Kidney tubule cell (primary cell): Measurements from ENCODE around the gene SMOC2.
"Not testable (repeated sequence)": the region's sequence is repeated elsewhere in the genome, so short reads cannot be mapped to it uniquely, and the experiment has no call there.

Experiments
- DNase-seq: peaks from one replicate; pipeline ENCODE4 v3.0.0-alpha.2; 2018; ENCODE audit warnings: low spot score

Gene SMOC2

DNA sequence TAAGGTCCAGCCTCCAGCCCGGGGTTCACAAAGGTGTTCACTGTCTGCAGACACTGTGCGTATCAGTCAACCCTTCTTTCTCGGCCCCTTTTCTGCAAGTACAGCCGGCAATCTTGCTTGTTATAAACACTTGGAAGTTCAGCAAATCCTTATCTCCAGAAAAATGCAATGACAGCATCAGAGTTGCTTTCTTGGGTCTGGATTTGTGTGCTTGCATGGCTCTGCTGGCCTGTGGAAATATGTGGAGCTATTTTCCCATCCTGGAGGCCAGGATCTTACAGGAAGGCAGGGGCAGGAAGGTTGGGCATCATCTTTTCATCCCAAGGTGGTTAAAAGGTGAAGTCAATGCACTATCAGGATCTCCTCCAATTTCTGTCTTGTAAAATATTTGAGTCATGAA lies 100.3 kb downstream of the SMOC2 start:
- no peak for DNase-seq

DNA sequence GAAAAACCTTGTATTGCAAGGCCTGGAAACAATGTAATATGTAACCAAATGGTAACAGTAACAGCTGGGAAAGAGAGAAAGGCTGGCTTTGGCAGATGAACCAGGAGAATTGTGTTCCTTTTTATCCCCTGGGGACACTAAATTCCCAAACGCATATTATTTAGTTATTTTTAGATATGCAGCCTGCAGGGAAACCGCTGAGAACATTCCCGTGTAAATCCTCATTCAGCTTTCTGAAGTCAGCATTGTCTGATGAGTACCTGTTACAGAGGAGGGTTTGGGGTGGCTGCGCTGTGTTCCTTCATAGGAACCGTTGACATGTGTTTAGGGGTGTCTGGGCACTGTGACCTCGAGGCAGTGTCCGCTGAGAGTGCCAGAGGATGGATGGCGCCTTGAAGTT lies 101.3 kb downstream of the SMOC2 start:
- no peak for DNase-seq

DNA sequence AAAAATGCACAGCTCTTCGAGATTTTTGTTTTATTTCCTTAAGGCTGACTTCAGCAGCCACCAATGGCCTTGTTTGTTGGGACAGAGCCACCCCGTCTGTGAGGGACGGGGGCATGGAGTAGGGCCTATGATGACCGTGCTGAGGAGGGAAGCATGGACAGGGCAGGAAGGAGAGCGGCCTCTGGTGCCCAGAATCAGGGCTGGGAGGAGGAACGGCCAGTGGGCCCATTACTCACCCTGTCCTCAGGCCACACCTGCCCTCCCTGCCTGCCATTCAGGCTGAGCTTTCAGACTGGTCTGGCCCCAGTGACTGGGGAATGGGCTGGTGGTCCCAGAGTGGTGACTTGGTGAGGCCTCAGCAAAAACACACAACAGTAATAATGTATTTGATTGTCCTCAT lies 104.4 kb downstream of the SMOC2 start:
- no peak for DNase-seq

DNA sequence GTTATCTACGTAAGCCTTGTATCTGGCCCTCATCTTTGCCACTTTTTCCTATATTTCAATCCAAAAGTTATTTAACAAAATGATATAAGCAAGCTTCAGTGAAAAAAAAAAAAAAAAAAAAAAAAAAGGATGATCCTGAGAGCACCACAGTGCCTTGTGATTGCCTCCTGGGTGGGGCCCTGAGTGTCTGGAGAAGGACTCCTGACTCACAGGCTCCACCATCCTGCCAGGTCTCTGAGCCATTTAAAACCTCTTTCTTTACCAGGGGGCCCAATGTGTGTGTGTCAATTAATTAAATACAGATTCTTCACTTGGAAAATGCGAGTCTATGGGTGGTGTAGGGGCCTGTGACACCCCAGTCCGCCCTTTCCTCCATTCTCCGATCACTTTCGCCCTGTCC lies 105.2 kb downstream of the SMOC2 start:
- no peak for DNase-seq

DNA sequence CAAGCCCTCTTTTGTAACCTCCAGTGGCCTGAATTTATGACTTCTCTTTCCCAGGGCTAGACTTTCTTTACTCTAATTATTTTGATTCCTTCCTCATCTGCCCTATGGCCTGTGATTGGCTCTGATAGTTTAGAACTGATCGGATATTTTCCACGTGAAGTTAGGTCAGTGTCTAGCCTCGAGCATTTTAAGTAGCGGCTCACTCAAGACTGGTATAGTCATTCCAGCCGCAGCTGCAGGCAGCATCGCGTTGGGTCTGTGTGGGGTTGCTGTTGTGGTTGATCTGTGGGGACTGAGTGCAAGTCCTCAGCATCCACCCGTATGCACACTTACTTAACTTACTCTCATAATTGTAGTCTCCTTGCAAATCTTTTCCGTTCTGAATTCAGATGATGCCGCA lies 105.7 kb downstream of the SMOC2 start:
- DNase-seq = no peak

DNA sequence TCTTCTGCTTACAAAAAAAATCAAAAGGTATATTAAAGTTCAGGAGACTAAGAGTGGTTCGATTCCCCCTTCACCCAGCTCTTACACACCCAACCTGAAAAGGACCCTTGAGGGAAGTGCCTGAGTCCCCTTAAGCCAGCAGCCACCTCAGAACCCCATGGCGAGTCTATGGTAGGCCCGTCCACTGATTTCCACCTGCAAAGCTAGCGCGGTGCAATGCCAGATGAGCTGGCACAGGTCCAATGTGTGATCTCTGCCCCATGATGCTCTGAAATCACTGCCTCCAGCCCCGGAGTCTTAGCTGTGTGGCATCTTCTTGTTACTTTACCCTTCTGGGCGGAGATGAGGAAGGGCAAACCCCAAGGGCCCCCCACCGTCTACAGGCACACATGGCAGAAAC lies 109.3 kb downstream of the SMOC2 start:
- DNase-seq = no peak

DNA sequence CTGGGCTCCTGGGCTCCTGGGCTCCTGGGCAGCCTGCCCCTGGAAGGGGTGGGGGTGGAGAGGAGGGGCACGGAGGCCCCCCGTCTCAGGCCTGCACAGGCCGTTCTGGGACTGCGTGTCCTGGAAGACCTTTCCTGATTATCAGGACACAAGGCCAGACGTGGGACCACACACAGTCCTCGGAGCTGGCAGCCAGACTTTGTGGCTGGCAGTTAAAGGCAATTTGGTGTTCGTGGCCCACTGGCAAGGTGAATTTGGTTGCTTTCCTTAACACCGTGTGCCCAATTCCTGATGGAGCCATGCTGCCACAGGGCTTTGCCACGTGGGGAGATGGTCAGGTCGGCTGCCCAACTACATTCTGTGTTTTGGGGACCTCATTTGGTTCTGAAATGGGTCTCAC lies 113.5 kb downstream of the SMOC2 start:
- no peak for DNase-seq

DNA sequence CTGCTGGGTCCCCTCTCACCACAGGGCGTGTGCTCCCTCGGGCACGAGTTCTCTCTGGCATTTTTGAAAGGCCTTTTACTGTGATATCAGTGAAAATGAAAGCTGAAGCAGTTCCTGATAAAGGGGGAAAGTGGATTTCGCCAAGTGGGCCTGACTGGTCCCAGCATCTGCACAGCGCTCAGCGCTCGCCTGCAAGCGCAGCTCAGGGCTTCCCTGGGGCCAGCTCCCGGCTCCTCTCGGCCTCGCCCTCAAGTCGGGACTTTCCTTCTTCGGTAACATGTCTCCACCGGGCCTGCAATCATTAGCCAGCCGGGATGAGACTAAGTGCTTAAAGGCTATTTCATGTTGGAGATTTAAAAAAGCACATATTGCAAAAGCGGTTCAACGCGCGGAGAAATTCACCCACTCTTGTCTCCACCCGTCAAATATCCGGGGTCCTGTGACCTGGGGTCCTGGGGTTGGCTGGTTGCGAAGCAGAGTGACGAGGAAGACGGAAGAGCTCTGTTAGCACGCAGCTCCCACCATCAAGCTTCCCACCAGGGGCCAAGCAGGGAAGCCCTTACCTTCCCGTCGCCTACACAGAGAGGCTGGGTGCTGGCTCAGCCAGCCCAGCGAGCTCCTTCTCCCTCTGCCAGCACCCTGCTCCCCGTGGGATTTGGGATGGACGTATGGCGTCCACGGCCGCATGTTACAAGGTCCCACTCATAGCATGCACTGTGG lies 114.1 kb downstream of the SMOC2 start:
- no peak for DNase-seq

DNA sequence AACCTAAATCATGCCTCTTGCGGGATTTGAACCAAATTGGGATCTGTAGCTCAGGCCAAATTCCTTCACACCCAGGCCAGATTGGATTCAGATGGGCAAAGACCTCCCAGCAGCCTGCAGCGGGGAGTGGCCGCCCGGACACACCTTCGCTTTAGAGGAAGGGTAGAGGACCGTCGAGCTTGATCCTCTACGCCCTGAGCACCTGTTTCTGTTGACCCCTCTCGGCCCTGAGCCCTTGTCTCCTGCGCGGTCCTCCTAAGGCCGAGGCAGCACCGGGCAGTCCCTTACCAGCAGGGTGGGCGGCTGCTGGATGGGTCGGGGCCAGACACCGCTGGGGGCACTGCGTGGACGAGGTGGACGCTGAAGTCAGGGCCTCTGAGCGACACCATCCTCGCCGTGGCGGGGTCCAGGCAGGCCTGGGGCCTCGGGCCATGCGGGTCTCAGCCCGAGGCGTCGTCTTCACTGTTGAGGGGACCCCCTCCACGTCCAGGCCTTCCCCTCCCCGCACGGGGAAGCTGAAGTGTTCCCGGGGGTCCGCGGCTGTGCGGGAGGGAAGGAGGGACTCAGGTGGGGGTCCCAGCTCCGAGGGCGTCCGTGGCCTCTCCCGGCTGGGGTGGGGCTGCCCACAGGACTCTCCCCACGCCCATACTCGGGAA lies 114.8 kb downstream of the SMOC2 start:
- no peak for DNase-seq

DNA sequence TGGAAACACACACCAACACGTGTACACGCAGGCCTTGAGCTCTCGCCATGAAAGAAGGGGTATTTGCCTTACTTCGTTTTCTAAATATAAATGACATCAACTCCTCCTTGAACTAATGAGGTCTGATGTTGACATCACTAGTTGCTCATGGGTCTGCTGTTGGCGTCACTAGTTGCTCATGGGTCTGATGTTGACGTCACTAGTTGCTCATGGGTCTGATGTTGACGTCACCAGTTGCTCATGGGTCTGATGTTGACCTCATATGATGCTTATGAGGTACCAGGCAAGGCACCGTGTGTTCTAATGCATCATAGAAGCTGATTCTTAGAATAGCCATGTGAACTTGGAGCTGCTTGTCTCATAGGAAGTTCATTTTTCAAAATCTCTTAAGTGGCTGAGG lies 116.5 kb downstream of the SMOC2 start:
- DNase-seq = no peak

DNA sequence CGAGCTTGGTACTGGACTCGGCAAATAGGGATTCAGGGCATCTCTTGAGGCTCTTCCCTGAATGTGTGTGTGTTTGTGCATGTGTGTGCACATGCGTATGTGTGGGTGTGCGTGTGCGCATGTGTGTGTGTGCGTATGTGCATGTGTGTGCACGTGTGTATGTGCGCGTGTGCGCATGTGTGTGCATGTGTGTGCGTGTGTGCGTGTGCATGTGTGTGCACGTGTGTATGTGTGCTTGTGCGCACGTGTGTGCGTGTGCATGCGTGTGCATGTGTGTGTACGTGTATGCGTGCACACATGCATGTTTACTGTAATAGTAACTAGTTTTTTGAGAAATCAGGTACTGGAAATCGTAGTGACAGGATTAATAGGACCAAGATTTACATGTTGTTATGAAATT lies 117.7 kb downstream of the SMOC2 start:
- DNase-seq = no peak

DNA sequence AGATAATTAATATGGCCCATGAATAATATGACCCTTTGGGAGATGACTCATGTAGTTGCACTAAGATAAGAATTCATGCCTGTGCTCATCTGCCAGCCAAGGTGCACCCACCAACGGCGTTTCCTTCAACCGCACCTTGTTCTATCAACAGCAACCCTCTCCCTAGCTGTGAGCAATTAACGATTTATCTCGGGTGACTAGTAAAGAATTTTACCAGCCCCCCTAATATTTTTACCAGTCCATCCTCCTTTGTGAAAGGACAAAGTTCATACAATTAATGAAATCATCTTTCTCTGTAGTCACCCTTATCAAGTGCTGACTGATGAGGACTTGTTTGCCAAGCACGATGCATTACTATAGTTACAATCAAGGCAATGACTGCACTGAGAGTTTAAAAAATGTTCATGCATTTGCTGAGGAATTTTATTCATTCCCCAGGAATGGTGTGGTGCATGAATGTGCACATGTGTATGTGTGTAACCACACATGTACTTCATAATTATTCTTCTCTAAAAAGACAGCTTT lies 118.7 kb downstream of the SMOC2 start:
- no peak for DNase-seq

DNA sequence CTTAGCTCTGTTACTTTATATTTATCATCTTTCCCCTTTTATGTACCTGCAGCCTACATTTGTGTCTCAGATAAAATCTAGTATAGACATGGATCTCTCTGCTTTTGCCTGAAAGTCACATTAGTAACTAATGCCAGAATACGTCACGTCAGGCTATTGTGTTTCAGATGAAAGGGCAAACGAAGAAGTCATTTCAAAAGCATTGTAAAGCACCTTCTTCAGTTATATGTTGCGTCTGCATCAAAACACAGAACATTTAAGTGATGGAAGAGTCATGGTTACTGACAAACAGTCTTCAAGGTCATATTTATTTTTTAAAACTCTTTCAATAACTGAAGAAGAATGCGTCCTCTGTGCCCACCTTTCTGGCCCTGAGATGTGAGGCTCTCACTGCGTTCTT lies 119.1 kb downstream of the SMOC2 start:
- no peak for DNase-seq

DNA sequence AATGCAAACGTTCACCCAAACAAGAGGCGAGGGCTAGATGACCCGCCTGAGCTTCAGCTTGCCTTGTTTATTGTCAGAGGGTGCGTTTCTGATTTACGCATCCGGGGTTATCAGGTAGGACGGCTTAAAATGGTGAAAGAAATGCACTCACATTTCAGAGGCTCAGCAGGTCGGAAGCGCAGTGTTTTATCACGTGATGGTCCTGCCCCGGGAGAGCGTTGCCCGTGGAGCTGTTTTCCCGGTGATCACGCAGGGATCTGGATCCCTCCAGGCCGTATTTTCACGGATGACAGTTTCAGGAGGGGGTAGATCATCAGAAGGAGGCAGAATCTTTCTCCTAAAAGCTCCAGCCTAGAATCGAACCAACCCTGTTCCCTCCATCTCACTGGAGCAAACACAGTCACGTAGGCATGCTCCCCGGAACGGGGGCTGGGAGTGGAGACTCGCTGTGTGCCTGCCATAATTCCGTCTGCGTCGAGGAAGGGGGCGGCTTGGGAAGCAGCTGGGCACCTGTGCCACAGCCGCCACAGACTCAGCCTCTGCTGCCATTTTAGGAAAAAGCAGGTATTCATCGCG lies 121.7 kb downstream of the SMOC2 start:
- DNase-seq = no peak

DNA sequence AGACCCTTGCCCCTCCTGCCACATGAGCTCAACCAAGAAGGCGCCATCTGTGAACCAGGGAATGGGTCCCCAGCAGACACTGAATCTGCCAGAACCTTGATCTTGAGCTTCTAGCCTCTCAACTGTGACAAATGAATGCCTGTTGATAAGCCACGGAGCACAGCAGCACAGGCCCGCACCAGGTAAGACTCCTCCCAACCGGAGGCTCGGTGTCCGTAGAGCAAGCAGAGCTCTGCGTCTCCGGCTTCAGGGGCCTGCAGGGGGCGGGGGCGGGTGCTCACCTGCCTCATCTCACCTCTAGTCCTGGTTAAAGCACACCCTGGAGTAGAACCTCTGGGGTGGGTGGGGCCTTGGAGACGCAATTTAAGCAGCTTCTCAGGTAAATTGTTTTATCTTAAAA lies 122.7 kb downstream of the SMOC2 start:
- DNase-seq = no peak

DNA sequence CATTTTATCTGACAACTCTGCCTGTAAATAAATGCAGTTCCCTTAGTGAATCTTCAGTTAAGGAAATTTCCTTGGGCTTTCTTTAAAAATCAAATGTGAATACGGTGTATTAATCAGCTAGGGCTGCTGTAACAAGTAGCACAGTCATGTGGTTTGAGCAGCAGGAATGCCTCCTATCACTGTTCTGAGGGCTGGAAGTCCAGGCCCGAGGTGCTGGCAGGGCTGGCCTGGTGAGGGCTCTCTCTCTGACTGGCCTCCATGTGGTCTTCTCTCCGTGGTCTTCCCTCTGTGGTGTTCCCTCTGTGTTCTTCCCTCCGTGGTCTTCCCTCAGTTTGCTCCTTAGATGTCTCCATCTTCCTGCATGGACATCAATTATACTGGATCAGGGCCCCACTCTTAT lies 124.1 kb downstream of the SMOC2 start:
- DNase-seq = no peak

DNA sequence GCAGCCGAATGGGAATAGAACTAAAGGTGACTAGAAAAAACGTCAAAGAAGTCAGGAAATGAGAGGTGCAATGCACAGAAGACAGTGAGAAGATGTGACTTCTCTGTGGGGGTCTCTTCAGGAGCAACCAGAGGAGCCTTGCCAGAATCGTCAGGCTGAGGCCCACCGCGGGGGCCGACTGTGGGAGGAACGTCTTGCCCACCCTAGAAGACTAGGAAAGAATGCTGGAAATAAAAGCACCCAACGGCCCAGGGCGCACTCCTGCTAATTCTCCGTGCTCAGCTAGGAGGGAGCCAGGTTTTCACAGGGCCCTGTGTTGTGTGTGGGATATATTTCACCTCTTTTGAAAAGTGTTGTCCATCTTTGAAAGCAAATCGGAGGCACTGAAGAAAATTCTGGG lies 129.2 kb downstream of the SMOC2 start:
- no peak for DNase-seq

DNA sequence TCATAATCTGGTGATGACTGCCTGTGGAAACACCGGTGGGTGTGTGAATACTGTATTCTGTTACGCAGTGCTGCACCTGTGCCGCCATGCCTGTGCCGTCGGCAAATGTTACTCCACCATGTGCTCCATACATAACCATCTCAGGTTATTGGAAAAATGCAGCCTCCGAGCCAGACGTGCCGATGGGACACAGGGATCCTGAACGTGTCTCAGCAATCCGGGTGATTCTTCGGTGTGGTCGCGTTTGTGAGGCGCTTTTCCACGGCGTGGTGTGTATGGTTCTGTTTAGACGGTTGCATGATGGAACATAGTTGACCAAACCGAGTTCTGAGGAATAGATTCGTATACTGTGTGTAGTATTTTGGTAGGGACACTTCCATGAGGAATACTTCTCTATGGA lies 130.3 kb downstream of the SMOC2 start:
- no peak for DNase-seq

DNA sequence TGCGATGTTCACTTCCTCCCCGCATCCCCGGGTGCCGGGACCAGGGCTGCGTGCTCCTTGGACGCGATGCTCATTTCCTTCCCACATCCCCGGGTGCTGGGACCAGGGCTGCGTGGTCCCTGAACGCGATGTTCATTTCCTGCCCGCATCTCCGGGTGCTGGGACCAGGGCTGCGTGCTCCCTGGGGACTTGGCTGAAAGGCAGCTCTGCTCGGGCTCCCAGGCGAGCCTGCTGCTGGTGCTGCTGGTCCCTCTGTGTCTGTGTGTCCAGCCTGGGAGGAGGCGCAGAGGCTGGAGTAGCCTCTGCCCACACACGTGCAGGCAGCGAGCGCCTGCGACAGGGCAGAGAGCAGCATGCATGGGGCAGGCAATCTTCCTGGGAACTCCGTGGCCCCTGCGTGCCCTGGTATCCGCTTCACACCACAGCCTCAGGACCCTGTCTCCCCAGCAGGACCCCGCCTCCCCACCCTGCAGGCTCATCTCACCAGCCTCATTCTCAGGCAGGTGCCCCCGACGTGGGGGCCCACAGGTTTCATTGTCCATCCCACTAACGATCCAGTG lies 132.4 kb downstream of the SMOC2 start:
- DNase-seq = not testable (repeated sequence)

DNA sequence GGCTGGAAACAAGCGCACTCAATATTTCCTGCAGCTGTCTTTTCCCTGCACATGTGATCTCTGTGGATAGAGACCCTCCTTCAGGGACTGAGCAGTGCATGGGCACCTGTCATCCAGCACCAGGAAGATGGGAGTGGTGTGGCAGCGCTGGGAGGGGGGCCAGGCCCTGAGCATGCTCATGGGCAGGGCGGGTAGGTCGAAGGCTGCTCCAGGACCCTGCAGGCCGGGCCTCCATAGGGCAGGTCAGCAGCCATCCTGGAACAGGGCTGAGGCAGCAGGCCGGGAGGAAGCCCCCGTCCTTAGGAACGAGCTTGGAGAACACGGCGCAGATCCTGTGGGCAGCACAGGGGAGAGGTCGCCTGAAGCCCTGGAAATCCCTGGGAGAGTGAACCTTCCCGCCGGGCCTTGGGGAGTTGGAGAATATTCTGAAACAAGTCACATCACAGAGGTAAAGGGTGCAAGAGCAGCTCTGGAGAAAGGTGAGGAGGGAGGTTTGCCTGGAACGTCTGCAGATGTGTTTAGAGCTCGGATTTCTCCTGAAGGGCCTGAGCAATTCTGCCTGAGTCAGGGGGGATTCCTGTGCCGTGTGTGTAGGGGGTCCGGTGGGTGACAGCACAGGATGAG lies 133.2 kb downstream of the SMOC2 start:
- DNase-seq = no peak

DNA sequence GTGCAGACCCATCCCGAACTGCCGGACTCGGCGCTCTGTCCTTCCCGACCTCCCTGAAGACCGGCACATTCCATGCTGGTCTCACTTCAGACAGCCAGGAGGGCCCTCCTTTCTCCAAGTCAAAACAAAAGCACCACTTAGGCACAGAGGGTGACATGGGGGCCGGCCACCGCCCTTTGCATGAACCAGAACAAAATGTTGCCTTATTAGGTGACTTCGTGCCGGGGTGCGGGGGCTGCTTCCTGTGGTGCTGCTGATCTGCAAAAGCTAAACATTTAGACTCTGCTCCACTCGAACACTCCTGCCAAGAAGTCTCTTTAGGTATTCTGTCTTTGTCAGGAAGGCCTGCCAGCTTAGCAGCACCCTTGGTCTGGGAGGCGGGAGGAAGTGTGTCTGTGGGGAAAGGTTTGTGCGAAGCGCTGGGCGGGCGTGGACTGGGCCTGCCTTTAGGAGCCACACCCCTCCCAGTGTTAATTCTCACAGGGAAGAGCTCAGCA lies 133.8 kb downstream of the SMOC2 start:
- DNase-seq = no peak

DNA sequence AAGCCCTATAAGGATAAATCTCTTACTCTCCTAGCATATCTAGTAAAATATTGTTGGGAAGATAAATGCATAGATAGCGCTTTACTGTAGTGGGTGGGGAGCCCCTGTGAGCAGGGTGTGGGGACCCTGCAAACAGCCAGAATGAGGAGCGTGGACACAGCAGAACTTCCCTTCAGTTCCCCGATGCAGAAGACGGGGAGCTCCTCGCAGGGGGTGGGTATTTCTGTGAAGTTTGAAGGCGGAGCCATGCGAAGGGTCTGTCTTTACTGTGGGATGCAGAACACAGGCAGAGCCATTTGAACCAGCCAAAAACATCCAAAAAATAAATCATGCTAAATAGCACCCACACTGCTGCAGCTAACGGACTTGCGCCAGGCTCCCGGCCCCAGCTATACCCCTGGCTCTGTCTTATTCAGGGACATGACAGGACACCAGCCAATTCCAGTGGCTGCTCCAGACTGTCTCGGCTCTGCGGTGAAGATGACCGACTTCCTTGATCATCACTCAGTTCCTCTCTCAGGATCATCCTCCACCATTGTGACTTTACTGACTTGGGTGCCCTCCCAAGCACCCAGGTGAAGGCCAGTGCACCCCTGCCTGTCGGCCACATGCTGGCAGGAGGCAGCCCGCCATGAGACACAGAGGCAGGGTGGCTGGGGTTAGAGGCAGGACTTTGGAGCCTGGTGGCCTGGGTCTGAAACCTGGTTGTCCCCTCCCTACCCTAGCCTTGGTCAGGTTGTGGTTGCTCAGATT lies 134.5 kb downstream of the SMOC2 start:
- DNase-seq = no peak
